Right cardiac atrium (tissue), 5 donors: ENCODE data around the gene KRTAP2-4. TPM values are rescaled to one million over a fixed set of nuclear protein-coding genes. Genes with fewer than 3 reads are reported as not detected.
A peak's percentile ranks its signal among the peaks of the same experiment; 100 is the strongest.
"Not testable (repeated sequence)": the region's sequence is repeated elsewhere in the genome, so short reads cannot be mapped to it uniquely, and the experiment has no call there.

Experiments
- ATAC-seq, 2 donors: fragments of 200-7000 bp; cut with Tn5 transposase; one replicate each; pipeline versions ENCODE4 v1.8.0 to v1.9.1; 2020; ENCODE audit warnings: moderate library complexity in 2 of 2, mild to moderate bottlenecking in 1 of 2
- DNase-seq, 3 donors: peaks; one replicate each; pipeline ENCODE4 v3.0.0-alpha.2; 2020
- H3K27ac ChIP-seq: one replicate; pipeline ENCODE4 v1.5.1; 2013; ENCODE audit warnings: mild to moderate bottlenecking, low read length, control low read depth, moderate library complexity
- H3K27me3 ChIP-seq: one replicate; pipeline ENCODE4 v1.6.1; 2013; ENCODE audit not compliant: control insufficient read depth, insufficient read depth
- H3K4me1 ChIP-seq: one replicate; pipeline ENCODE4 v1.6.1; 2013; ENCODE audit warnings: low read length; ENCODE audit not compliant: control insufficient read depth, insufficient read depth
- H3K4me3 ChIP-seq: one replicate; pipeline ENCODE4 v1.5.1; 2013; ENCODE audit warnings: low read length, control low read depth
- H3K9me3 ChIP-seq: one replicate; pipeline ENCODE4 v1.6.1; 2013; ENCODE audit warnings: low read length; ENCODE audit not compliant: control insufficient read depth
- WGBS: extraction: QIAGEN DNeasy Blood & Tissue Kit; methylation state at CpG from one replicate; pipeline ENCODE4 v1.1.7; 2013; 5-methylcytosine and 5-hydroxymethylcytosine counted together
- intact Hi-C, 4 donors: fragments of 100-400 bp; cut with DNase I; formaldehyde crosslinking; loops; one replicate each; pipeline versions ENCODE4 v1.11.0 to v1.14.0; 2022 to 2023
- polyA plus RNA-seq: library from polyadenylated mRNA; stranded (reverse); fragments of 200-250 nt; gene quantifications from one replicate; pipeline ENCODE4 v1.2.3, GENCODE V29; 2013
- total RNA-seq, 4 donors: library from RNA; stranded (reverse); fragmentation: NEBNext Ultra II Directional; extraction: Animal tissue kit (Norgen Biotek cat#: 25700); gene quantifications; one replicate each; pipeline ENCODE4 v1.2.1, GENCODE V29; 2021
- donor health status: healthy with polysubstance abuse.
- donor health status: DM: no; HTN: yes; CAD: no.
- donor health status: DM: no; HTN: no; CAD: no.
- donor health status: DM: no; HTN: yes; CAD: no; lungs with severe emphysema.
- donor health status: DM: yes; HTN: yes; CAD: no.

KRTAP2-4 gene
- total and polyA plus RNA-seq, 5 donors, result not detected

- ATAC-seq (no peak), DNase-seq (no peak)
- no peak overlapping the region for H3K4me3 ChIP-seq
- no peak overlapping the region for H3K27ac ChIP-seq
- intact Hi-C loops, result no loop called here
- H3K4me1 ChIP-seq, result no peaks in the 10 kb centered on the region
- H3K27me3 ChIP-seq, result peaks cover 3% of the 10 kb centered on the region
- no peaks in the 10 kb centered on the region for H3K9me3 ChIP-seq
- WGBS, result 88% methylated on average over 4 of the region's 4 CpGs
Measured at GRCh38 chr17:41054025-41054424, 11.7 kb downstream of the KRTAP2-4 start.

GRCh38 chr17:41052566-41052965 lies 13.1 kb downstream of the KRTAP2-4 start:
- Histone ChIP-seq H3K27me3 (peaks cover 7% of the 10 kb centered on the region), H3K4me1 (no peaks in the 10 kb centered on the region), H3K4me3 (no peak overlapping the region), H3K9me3 (no peaks in the 10 kb centered on the region), H3K27ac (no peak overlapping the region)
- ATAC-seq, result no peak
- intact Hi-C loops, result no loop called here
- DNase-seq, result no peak

GRCh38 chr17:41049110-41049509 lies 16.6 kb downstream of the KRTAP2-4 start:
- H3K27ac ChIP-seq, result no peak overlapping the region
- DNase-seq, result no peak
- intact Hi-C loops, result no loop called here
- H3K4me3 ChIP-seq, result no peak overlapping the region
- no peaks in the 10 kb centered on the region for H3K9me3 ChIP-seq
- no peaks in the 10 kb centered on the region for H3K4me1 ChIP-seq
- no peak for ATAC-seq
- WGBS, result 44% methylated on average over 2 of the region's 2 CpGs
- peaks cover 6% of the 10 kb centered on the region for H3K27me3 ChIP-seq

- H3K4me3 ChIP-seq, result no peak overlapping the region
- no peak overlapping the region for H3K27ac ChIP-seq
- H3K9me3 ChIP-seq, result no peaks in the 10 kb centered on the region
- ATAC-seq (no peak), DNase-seq (no peak)
- WGBS, result 67% methylated on average over 7 of the region's 7 CpGs
- intact Hi-C loops, result no loop called here
- H3K4me1 ChIP-seq, result no peaks in the 10 kb centered on the region
- peaks cover 4% of the 10 kb centered on the region for H3K27me3 ChIP-seq
Measured at GRCh38 chr17:41048441-41048840, 17.2 kb downstream of the KRTAP2-4 start.

GRCh38 chr17:41046735-41047465 lies 18.8 kb downstream of the KRTAP2-4 start, which contains the start of gene KRTAP2-1:
Gene KRTAP2-1, minus strand, starts transcription at chr17:41047316. Its CDS starts 49 bp downstream, at chr17:41047267.
- H3K4me3 ChIP-seq, DNase-seq, ATAC-seq, H3K27ac ChIP-seq, H3K27me3 ChIP-seq, intact Hi-C loops, H3K9me3 ChIP-seq, H3K4me1 ChIP-seq: not testable (repeated sequence)
- 52% methylated on average over 10 of the region's 33 CpGs for WGBS

GRCh38 chr17:41042953-41043352 lies 22.7 kb downstream of the KRTAP2-4 start:
- no peak for DNase-seq
- Histone ChIP-seq H3K4me3 (no peak overlapping the region), H3K27me3 (no peaks in the 10 kb centered on the region), H3K9me3 (no peaks in the 10 kb centered on the region), H3K27ac (no peak overlapping the region), H3K4me1 (no peaks in the 10 kb centered on the region)
- WGBS, result 97% methylated on average over 1 of the region's 1 CpG
- no peak for ATAC-seq
- intact Hi-C loops, result no loop called here

- H3K4me3 ChIP-seq, H3K9me3 ChIP-seq, DNase-seq, ATAC-seq, H3K27me3 ChIP-seq, H3K4me1 ChIP-seq, H3K27ac ChIP-seq, intact Hi-C loops: not testable (repeated sequence)
- WGBS, result 71% methylated on average over 14 of the region's 14 CpGs
Measured at GRCh38 chr17:41040783-41041571, 24.7 kb downstream of the KRTAP2-4 start, which contains the start of gene KRTAP1-1. Gene KRTAP1-1, minus strand, starts transcription at chr17:41041450. Its CDS starts 53 bp downstream, at chr17:41041397.

GRCh38 chr17:41037853-41038350 lies 27.8 kb downstream of the KRTAP2-4 start:
- no peak overlapping the region for H3K27ac ChIP-seq
- DNase-seq (no peak), ATAC-seq (no peak)
- H3K4me1 ChIP-seq, result no peaks in the 10 kb centered on the region
- intact Hi-C loops, result no loop called here
- H3K27me3 ChIP-seq, result peaks cover 2% of the 10 kb centered on the region
- no peaks in the 10 kb centered on the region for H3K9me3 ChIP-seq
- whole genome bisulfite sequencing, result 74% methylated on average over 2 of the region's 2 CpGs
- H3K4me3 ChIP-seq, result no peak overlapping the region

GRCh38 chr17:41034346-41034935 lies 31.2 kb downstream of the KRTAP2-4 start, which contains the start of gene KRTAP1-3:
Gene KRTAP1-3, minus strand, starts transcription at chr17:41034874. Its CDS starts 53 bp downstream, at chr17:41034821.
- H3K4me1 ChIP-seq, H3K27me3 ChIP-seq, intact Hi-C loops, H3K9me3 ChIP-seq, ATAC-seq, H3K27ac ChIP-seq, H3K4me3 ChIP-seq: not testable (repeated sequence)
- peak in 1 of 3 donors; percentile 32 for DNase-seq
- WGBS, result 85% methylated on average over 10 of the region's 10 CpGs

GRCh38 chr17:41029633-41030245 lies 35.9 kb downstream of the KRTAP2-4 start, which contains the start of gene KRTAP1-4:
Gene KRTAP1-4, minus strand, starts transcription at chr17:41030195. Its CDS starts 117 bp downstream, at chr17:41030078.
- Histone ChIP-seq H3K9me3 (no peaks in the 10 kb centered on the region), H3K27me3 (no peaks in the 10 kb centered on the region), H3K27ac (no peak within 1 kb of the TSS), H3K4me1 (no peaks in the 10 kb centered on the region), H3K4me3 (no peak within 1 kb of the TSS)
- WGBS, result 79% methylated on average over 12 of the region's 12 CpGs
- intact Hi-C loops, result no loop called here
- no peak for DNase-seq
- no peak for ATAC-seq
